Hematopoietic multipotent progenitor cell treated with erythropoietin and hydrocortisone succinate and interleukin-3 and kit ligand, for 15 days (in vitro differentiated cells): ENCODE data around the gene SHH.

Experiments
- DNase-seq: peaks from one replicate; pipeline ENCODE4 v3.0.0-alpha.2; 2015; ENCODE audit warnings: low spot score

Gene SHH

DNA sequence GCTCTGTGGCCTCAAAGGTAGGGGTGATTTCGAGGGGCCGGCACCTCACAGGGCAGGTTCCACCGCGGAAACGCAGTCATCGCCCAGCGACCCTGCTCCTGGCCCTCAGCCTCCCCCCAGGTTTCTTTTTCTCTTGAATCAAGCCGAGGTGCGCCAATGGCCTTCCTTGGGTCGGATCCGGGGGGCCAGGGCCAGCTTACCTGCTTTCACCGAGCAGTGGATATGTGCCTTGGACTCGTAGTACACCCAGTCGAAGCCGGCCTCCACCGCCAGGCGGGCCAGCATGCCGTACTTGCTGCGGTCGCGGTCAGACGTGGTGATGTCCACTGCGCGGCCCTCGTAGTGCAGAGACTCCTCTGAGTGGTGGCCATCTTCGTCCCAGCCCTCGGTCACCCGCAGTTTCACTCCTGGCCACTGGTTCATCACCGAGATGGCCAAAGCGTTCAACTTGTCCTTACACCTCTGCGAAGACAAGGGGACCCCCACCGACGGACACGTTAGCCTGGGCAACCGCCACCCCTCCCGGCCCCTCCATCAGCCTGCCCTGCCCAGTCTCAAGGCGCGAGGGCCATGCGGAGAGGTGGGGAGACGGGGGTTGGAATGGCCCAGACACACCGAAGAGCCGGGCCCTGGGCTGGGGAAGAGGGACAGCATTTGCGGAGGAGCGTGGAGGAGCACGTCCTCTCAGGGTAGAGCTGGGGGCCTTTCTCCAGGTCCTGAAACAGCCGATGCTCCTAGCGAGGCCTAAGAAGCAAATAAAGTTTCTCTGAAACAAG lies 6.0 kb downstream of the SHH start:
- no peak for DNase-seq

DNA sequence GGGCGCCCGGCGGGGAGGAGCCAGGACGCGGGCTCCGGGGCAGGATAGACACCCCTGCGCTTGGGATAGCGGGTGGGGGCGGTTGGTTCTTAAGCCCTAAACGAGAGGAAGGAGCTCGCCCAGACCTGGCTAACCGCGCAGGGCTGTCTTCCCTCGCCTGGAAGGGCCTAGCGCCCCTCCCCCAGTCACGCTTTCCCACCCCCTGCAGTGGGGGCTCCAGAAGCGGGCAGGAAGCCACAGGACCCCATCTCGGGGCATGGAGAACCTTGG lies 6.5 kb downstream of the SHH start:
- DNase-seq = no peak

DNA sequence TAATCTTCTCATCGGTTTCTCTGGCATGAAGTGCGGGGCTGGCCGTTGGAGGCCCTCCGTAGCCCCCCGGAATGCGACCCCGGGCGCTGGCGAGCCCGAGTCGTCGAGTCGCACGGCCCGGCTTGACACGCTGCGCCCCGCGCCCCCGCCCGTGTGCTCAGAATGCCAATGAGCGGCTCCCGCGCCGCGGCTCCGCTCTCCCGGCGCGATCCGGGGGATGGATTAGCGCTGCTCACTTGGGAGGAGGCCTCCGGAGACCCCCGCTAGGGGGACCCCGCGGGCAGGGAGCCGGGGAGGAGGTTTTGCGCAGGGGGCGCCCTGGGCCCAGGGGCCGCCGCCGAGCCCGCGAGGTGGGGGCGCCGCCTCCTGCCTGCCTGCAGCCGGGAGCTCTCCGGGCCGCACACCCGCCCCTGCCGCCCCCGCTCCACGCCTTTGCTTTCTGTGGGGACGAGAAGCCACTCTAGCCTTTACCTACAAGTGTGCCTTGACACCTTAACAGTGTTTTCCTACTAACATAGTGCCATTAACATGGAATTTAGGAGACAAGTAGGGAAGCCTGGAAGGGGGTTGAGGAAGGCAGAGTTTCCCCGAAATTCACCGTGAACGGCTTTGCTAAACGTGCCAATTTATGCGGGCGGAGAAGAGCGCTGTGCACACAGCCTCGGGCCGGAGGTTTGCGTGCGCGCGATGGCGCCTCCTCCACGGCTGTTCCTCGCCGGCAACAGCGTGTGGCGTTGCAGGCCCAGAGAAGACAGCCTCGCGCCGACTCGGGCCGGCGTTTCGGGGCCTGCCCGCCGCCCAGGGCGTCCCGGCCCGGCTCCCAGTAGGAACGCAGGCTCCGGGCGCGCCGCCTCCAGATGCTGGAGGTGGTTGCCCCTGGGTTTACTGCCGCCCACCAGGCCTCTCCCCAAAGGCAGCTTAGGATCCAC lies 7.1 kb downstream of the SHH start:
- peak; percentile 16 for DNase-seq

DNA sequence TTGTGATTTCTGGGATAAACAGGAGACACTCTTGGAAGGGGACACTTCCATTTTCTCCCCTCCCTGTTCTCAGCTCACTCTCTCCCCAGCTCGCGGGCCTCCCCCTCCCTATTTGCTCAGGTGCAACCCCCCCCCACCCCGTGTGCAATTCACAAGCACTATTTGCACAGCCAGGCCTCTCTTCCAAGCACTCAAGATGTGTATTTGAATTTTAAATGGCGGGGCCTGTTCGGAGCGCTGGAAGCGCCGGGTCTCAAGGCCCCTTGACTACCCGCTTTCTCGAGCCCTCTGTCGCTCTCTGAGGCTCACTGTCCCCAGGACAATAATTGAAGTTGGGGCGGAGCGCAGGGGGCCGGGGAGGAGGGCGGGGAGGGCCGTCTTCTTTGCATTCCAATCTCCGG lies 7.8 kb downstream of the SHH start:
- DNase-seq = no peak

DNA sequence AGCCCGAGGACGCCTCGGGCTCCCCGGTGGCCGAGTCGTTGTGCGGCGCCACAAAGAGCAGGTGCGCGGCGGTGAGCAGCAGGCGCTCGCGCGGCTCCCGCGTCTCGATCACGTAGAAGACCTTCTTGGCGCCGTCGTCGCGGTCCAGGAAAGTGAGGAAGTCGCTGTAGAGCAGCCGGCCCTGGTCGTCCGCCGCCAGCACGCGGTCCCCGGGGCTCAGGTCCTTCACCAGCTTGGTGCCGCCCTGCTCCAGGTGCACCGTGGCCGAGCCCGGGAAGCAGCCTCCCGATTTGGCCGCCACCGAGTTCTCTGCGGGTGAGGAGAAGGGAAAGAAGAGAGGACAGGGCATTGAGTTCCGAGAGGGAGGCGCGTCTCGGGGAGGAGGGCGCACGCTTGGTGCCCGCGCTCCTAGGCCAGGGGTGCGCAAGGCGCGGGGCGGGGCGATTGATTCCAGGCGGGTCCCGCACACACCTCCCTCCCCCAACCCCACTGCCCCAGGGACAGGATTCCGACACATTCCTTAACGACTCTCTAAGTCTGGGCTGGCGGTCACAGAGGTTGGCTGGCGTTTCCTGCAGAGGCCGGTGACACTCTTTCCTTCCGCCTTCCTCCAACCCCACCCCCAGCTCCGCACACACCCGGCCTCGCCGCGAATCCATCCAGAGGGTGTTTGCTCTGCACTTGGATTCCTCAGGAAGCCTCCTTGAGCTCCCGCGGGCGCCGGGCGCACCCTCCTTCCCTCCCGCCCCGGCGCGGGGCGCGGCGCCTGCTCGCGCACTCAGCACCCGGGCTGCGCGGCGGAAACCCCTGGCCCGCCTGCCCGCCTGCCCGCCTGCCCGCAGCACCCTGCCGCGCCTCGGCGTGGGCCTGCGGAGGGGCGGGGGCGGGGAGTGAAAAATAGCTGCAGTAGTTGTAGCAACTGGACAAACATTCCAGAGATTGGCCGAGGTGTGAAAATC lies 8.6 kb downstream of the SHH start:
- DNase-seq = no peak

DNA sequence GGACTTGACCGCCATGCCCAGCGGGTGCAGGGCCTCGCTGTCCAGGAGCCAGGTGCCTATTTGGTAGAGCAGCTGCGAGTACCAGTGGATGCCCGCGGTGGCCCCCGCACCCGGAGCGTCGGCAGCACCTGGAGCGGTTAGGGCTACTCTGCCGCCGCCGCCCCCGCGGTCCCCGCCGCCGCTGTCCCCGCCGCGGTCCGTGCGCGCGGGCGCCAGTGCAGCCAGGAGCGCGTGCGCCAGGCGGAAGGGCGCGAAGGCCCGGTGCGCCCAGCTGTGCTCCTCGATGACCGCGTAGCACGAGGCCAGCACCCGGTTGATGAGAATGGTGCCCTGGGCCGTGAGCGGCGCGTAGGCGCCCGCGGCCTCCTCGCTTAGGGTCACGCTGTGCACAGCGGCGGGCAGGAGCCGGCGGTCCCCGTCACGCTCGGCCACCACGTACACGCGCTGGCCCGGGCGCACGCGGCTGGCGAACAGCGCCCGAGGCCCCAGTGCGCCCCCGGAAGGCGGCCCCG lies 9.3 kb downstream of the SHH start:
- DNase-seq = no peak

DNA sequence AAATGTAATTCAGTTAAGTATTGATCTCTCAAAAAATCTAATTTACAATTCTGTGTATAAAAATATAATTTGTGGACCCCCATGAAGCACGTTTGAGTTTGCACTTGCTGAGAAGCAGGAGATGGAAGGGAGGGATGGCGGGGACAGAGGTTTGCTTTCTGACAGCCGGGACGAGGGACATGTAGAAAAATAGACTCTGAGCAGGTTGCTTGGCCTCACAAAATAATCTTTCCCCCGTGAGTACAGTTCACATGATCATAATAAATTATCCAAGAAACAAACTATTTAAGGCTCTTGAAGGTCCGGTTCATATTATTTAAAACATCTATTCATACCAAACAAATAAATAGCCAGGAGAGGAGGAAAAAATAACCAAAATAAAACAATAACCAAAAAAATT lies 10.0 kb downstream of the SHH start:
- no peak for DNase-seq

DNA sequence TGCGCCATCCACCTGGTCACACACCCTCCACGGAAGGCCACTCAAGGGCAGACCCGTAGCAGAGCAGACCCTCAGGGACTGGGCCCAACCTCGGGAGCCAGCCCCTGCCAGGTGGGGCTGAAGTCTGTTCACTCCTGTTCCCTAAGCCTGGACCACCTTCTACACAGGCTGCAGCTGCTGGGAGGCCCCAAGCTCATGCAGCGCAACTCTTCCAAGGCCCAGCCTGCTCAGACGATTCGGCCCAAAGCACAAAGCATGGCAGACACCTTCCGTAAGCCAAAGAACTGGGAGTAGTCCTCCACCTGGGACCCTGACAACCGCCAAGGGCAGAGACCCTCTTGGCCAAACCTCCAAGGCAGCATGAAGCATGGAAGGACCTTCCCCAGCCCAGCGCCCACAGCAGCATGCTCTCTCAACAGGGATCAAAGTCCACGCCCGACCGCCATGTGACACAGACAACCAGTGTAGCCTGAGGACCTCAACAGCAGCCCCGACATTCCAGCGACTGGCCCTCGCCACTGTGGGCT lies 11.5 kb downstream of the SHH start:
- DNase-seq = no peak

DNA sequence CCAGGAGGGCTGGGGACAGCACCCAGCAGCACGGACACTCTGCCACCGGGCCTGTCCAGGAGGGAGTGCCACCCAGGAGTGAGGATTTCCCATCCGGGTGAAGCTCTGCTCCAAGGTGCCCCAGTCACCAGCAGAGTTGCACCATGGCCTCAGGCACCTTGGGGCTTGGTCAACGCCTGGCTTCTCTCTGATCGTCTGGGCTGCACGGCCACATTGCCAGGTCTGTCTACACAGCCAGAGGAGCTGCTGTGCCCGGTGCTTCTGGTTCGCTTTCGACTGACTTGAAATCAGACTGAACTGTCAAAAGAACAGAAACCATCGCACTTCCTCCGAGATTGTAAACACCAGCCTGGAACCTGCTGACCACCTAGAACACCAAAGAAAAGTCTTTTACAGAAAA lies 12.0 kb downstream of the SHH start:
- no peak for DNase-seq

DNA sequence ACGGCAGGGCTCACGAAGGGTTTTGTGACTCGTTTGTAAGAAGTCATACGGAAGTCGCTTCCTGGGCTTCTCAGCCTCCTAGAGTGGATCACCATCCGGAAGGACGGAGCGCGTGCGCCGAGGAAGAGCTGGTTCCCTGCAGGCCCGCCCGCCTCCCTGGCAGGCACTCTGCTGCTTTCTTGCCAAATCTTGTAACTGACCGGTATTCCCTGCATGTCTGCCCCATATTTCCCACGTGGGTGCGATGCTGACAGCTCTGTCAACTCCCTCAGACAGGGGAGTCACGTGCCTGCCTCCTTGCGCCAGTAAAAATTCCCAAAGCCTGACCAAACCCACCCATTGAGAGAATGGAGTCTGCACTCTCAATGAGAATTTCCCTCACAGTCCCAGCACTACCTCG lies 12.7 kb downstream of the SHH start:
- DNase-seq = no peak

DNA sequence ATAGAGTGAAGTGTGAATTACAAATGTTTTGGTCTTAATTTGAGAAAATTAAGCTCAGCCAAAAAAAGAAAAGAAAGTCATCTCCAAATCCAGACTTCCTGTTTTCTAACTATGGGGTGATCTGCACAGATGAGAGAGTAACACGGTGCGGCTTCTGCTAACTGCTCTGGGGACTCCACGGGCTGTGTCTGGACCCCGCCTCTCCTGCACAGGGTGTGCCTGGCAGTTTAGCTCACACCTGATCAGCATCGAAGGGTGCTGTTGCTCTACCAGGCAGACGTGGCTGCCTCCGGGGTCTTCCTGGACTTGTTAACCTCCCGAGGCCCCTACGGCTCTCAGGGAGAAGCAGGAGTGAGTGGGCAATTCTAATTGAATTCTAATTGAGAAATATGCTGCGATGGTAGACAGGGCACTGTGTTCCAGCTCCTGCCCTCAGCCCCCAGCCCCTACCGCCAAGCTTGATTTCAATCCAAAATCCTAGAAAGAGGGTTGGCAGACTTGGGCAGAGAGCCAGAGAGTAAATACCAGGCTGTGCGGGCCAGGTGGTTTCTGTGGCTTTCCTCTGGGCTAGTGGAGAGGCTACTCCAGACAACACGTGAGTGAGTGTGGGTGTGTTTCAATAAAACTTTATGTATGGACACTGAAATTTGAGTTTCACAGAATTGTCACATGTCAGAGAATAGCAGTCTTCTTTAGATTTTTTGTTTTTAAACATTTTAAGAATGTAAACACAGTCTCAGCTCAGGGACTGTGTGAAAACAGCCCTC lies 13.4 kb downstream of the SHH start:
- DNase-seq = no peak

DNA sequence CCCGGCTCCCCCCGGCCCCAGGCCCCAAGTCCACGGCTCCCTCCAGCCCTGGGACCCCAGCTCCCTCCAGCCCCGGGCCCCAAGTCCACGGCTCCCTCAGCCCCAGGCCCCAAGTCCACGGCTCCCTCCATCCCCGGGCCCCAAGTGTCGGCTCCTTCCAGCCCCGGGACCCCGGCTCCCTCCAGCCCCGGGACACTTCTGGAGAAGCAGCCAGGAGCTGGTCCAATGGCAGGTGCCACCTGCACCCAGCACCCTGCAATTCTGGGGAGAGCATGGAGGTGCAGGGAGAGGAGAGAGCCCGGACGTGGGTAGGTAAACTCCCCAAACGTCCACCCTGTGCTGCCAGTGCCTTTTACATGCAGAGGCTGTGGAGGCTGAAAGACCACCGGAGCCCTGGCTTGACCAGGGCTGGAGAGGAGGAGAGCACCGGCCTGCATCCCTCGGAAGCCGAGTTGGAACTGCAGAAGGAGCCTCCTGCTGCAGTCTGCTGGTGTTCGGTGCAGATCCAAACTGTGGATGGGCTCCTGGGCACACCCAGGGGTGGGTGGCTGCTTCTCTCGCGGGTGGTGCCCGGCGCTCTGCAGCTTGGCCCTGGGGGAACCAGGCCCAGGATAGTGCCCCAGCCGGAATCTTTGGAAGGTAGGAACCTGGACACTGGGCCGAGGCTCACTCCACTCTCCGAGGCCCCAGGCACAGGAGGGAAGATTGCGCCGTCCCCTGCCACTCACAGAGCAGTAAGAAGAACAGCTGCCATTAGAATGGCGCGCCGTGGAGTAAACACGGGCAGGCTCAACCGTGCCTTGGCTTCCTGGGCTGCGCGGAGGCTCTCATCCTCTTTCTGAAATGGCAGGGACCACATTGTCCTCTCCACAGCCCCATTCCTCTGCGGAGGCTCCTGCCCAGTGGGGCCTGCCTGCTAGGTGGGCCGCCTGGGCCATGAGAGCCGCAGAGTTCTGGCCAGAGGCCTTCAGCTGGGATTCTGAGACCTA lies 14.7 kb downstream of the SHH start:
- DNase-seq = no peak

DNA sequence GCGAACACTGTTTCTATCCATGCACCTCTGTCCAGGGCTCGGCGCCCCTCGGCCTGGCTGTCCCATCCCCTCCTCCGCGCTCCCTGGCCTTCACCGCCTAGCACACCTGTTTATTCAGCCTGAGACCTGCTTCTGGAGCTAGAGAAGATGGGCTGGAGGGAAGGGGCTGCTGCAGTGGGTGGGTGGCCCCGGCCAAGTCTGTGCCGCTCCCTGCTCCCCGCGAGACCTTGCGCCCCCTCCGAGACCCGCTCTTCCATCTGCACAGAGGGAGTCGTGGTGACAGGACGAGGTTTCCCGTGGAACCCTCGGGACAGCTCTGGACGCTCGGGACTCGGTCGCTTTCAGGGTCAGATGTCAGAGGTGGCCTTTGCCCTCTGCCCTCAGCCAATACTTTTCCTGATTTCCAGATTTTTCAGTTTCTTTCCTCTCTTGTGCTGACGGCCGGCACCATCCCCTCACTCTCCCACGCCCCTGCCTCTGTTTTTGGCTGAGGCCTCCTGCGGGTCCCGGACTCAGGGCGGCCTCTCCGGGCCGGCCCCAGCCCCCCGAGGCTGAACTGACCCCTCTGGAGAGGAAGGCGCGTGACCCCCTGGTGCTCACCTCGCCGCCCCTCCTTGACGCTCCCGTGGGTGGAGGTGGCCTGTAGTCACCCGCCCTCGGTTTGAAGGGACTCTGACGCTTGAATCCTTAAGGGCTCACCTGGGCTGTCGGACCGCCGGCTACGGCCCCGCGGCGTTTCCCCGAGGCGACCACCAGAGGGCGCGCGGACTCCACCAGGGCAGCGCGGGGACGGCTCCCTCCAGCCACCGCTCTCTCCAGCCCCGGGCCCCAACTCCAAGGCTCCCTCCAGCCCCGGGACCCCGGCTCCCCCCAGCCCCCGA lies 15.6 kb downstream of the SHH start:
- DNase-seq = peak; percentile 41

DNA sequence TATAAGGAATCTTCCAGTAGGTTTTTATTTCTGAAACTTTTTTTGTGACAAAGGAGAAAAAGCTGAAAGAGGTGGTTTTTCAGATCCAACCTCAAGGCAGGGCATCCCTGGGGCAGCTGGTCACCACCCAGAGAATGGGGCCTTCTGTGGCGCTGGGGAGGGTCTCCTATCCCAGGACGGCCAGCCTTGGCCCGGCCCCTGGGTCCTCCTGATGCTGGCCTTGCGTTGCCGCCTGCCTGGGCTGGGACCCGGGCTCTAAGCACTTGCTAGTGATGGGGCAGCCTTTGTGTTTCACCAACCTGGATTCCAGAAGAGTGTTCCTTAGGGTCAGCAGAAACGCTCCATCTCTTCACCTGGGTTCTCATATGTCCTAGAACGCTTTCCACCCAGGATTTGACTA lies 16.3 kb downstream of the SHH start:
- DNase-seq = no peak

DNA sequence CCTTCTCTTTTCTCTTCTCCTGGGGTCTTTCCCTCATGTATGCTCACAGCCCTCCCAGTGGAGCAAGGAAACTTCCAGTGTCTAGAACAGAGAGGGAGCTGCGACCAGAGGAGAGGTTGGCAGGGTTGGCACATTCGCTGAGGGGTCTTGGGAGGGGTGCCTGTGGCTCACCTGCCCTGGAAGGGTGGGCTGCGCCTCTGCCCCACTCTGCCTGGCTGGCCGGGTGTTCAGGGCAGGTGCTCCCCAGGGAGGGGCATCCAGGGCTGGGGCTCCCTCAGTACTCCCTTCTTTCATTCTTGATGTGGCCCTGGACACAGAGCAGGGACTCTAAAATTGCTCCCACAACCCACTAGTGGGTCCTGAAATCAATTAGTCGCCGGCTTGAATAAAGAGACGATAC lies 16.9 kb downstream of the SHH start:
- DNase-seq = no peak

DNA sequence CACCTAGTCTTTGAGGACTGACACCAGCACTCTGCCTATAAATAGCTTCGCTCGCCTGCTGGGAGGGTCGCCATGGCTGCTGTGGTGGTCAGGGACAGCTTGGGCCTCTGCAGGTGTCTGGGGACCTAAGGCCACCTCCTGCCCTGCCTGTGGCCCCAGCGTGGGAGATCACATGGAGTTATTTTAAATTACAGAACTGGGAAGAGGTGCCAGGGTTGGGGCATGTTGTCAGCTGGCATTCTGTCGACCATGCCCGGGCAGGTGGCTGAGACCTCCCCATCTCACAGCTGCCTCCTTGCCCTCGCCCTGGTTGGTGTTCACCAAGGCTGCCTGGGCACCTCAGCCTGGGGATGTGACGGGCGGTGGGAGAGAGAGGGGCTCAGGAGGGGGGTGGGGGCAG lies 18.1 kb downstream of the SHH start:
- DNase-seq = no peak

DNA sequence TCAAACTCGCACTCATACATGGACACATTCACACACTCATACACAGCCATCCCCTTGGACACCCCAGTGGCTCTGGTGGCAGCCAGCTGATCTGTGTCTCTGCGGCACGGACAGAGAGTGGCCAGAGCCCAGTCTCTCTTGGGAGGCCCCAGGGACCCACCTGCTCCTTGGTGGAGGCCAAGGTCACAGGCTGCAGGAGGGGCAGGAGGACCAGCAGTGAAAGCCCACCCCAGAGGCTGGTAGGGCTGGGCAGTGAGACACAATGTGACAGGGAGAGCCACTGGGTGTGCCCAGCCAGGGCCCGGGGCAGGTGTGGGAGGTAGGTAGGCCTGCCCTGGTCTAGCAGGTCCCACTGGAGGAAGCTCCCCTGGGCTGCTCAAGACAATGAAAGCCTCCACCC lies 18.5 kb downstream of the SHH start:
- no peak for DNase-seq

DNA sequence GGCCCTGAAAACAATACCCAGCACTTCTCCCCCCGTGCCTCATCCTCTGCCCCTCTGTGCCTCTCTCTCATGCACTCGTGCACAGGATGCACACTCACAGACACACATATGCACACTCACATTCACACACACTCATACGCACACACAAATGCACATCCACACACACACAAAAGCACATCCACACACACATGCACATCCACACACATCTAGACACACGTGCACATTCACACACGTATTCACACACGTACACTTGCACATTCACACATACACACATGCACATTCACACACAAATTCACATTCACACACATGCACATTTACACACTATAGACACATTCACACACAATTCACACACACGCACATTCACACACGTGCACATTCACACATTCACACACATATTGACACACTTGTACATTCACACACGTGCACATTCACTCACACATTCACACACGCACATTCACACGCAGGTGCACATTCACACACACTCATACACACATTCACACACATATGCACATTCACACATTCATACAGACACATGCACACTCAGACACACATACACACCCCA lies 19.2 kb downstream of the SHH start:
- no peak for DNase-seq
